ENCODE results near the gene RPL22.

- TF ChIP-seq GATA3 (IDR thresholded peaks at IDR 0.05; ENCODE audit: low read depth, low read length) (no peak), GATA2 (IDR thresholded peaks at IDR 0.05; ENCODE audit: low read depth, low read length) (no peak)
Observed at GRCh38 chr1:6178751-6179563, 20.4 kb downstream of the RPL22 start.
